ENCODE results near the gene LARP4. TPM values are rescaled to one million over a fixed set of nuclear protein-coding genes. Genes with fewer than 3 reads are reported as not detected.

LARP4 gene
- 62.2 TPM for total RNA-seq
- long read RNA-seq, full-length matches to known transcripts: 3 of 35 reads
- long read RNA-seq, partial matches to known transcripts: 8 of 35 reads
- long read RNA-seq, other reads (novel, unspliced or antisense): 24 of 35 reads

DNA sequence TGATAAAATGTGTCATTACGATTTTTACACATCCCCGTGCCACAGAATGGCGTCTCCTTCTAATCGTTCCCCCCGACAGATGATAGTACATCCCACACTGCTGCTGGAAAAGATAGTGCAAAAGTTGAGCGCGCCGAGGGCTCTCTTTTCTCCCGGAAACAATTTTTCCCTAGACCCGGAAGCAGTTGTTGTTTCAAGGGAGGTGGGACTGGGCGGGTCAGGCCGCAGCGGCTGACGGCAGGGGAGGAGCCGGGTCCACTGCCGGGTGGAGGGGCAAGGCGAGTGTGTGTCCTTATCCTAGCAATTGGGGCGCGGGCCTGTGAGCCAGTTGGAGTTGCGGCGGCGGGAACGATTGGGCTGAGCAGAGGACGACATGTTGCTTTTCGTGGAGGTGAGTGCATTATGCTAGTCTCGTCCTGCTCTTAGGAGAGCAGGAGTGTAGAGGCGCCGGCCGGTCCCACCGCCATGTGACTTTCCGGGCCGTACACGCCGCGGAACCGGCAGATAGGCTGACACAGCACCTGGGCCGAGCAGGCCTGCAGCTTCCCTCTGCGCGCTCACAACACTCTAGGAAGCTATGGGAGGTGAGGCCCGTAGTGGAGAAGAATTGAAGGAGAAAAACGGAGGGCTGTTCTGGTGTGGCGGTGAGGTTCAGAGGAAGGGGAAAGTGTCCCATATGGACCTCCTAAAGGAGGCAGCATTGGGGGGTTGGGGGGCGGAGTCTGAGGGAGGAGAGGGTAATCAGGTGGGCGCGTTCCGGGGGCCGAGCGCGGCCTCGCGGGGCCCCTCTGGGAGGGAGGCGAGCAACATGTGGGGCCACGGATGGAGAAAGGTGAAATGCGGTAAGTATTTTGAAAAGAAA is at the start of gene LARP4:
TSS of gene LARP4 (plus strand) at position 248 of the 862 bp plus-strand sequence. CDS start at position 374, 126 bp downstream.
- TF ChIP-seq, protein P1, sequence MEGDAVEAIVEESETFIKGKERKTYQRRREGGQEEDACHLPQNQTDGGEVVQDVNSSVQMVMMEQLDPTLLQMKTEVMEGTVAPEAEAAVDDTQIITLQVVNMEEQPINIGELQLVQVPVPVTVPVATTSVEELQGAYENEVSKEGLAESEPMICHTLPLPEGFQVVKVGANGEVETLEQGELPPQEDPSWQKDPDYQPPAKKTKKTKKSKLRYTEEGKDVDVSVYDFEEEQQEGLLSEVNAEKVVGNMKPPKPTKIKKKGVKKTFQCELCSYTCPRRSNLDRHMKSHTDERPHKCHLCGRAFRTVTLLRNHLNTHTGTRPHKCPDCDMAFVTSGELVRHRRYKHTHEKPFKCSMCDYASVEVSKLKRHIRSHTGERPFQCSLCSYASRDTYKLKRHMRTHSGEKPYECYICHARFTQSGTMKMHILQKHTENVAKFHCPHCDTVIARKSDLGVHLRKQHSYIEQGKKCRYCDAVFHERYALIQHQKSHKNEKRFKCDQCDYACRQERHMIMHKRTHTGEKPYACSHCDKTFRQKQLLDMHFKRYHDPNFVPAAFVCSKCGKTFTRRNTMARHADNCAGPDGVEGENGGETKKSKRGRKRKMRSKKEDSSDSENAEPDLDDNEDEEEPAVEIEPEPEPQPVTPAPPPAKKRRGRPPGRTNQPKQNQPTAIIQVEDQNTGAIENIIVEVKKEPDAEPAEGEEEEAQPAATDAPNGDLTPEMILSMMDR (IDR thresholded peaks at IDR 0.05): no peak
- ATAC-seq (peak; percentile 98 to 99), DNase-seq (peak; percentile 93)
- Histone ChIP-seq H3K27me3 (ENCODE audit: low read depth) (no peaks in the 10 kb centered on the region), H3K4me3 (peak within 1 kb of the TSS; percentile 79), H3K27ac (peak within 1 kb of the TSS; percentile 86), H3K9me3 (no peaks in the 10 kb centered on the region), H3K36me3 (no peaks in the 10 kb centered on the region), H3K4me1 (peaks cover 28% of the 10 kb centered on the region)
- intact Hi-C loops (cut with DNase I): no loop called here

DNA sequence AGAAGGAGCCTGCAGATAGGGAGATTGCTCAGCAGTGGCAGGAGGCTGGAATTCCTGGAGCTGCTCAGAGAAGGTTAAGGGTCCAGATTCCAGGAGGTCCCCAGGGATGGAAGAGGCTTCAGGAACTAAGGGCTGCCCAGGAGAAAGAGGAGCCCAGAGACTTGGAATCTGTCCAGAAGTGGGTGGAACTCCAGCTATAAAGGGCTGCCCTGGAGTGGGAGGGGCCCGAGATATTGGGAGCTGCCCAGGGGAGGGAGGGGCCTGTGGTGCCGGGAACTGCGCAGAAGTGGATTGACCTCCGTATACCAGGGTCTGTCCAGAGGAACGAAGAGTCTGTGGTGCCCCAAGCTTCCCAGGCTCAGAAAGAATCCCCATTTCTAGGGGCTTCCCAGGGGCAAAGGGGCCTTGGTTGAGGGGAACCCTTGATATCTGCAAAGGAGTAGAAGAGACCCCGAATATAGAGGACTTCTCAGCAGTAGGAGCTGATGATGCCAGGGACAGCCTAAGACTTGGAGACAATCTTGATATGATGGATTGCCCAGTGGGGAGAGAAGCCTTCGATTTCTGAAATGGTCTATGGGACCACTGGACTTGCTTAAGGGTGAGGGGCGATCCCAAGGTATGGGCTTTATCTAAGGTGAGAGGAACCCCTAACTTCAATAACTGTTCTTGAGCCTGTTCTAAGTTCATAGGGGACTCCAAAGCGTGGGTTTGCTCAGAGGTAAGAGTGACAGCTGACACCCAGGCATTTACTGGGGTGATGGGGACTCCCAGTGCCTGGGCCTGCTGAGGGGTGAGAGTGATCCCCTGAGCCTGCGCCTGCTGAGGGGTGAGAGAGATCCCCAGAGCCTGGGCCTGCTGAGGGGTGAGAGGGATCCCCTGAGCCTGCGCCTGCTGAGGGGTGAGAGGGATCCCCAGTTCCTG is 49.3 kb upstream of the LARP4 start:
- H3K4me1 ChIP-seq: peaks cover 15% of the 10 kb centered on the region
- H3K27me3 ChIP-seq (ENCODE audit: low read depth): no peaks in the 10 kb centered on the region
- H3K36me3 ChIP-seq: no peaks in the 10 kb centered on the region
- peak; percentile 35 to 62 for ATAC-seq
- H3K27ac ChIP-seq: no peak overlapping the region
- no peak overlapping the region for H3K4me3 ChIP-seq
- no peaks in the 10 kb centered on the region for H3K9me3 ChIP-seq
- TF ChIP-seq, protein P1 (IDR thresholded peaks at IDR 0.05): no peak
- DNase-seq: no peak
- intact Hi-C loops (cut with DNase I): no loop called here

GRCh38 chr12:50353404-50353803 is 47.3 kb upstream of the LARP4 start:
- no peaks in the 10 kb centered on the region for H3K9me3 ChIP-seq
- no peaks in the 10 kb centered on the region for H3K36me3 ChIP-seq
- peak overlapping the region; percentile 39 for H3K27ac ChIP-seq
- no peaks in the 10 kb centered on the region for H3K27me3 ChIP-seq (ENCODE audit: low read depth)
- ATAC-seq (no peak), DNase-seq (no peak)
- peaks cover 15% of the 10 kb centered on the region for H3K4me1 ChIP-seq
- TF ChIP-seq, protein P1 (IDR thresholded peaks at IDR 0.05): no peak
- intact Hi-C loops (cut with DNase I): no loop called here
- no peak overlapping the region for H3K4me3 ChIP-seq

DNA sequence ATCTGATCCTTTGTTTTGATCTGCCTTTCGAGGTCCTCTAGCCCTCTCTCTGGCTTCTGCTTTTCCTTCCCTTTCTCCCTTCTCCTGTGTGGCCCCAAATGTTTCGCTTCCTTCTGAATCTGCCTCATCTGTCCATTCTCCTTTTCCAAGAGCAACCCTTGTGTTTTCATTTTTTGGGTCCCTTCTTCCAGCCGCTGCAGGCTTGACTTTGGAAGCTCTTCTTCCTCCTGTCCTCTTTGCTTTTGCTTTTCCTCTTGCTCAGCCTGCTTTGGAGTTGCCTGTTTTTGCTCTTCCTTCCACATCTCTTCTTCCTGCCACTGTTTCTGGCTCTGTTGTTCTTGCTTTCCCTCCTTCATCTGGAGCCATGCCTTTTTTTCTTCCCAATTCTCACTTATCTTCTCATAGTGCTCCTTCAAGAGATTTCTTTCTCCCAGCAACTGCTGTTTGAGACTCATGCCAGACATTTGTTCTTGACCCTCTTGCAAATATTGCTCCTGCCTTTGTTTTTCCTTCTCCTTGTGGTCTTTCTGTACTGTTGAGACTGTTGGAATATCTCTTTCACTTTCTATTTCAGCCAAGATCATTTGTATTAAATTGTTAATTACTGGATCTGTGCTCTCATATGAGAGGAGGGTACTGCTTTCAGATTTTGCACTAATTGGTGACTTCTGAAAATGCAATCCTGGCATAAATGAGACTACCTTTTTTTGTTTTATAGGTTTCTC is 46.7 kb upstream of the LARP4 start:
- Histone ChIP-seq H3K27me3 (ENCODE audit: low read depth) (no peaks in the 10 kb centered on the region), H3K4me1 (peaks cover 15% of the 10 kb centered on the region), H3K9me3 (no peaks in the 10 kb centered on the region), H3K4me3 (no peak overlapping the region), H3K36me3 (no peaks in the 10 kb centered on the region), H3K27ac (peak overlapping the region; percentile 39)
- DNase-seq: no peak
- intact Hi-C loops (cut with DNase I): no loop called here
- no peak for ATAC-seq
- TF ChIP-seq, protein P1 (IDR thresholded peaks at IDR 0.05): no peak

DNA sequence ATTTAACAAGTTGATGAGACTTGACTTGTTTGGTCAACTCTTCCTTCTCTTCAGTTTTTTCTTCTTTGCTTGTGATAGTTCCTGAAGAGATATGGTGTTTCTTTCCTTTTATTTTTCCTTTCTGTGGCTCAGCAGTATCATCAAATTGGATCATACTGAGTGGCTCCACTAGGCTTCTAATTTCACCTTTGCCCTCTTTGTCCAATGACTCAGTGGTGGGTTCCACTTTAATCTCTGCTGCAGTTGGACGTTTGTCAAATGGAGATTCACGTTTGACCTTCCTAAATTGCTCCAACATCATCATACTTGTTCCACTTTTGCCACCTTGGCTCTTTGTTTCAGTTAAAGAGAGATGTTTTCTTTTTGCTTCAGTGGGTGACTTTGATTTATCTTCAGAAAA is 45.8 kb upstream of the LARP4 start:
- TF ChIP-seq, protein P1 (IDR thresholded peaks at IDR 0.05): no peak

More for the DNA sequence above, 45.8 kb upstream of the LARP4 start:
- DNase-seq (no peak), ATAC-seq (no peak)
- Histone ChIP-seq H3K9me3 (no peaks in the 10 kb centered on the region), H3K4me3 (no peak overlapping the region), H3K27ac (no peak overlapping the region), H3K27me3 (ENCODE audit: low read depth) (no peaks in the 10 kb centered on the region), H3K4me1 (peaks cover 15% of the 10 kb centered on the region), H3K36me3 (no peaks in the 10 kb centered on the region)
- intact Hi-C loops (cut with DNase I): no loop called here
